RCC 7860 (cell line): ENCODE data around the gene NUP93.
"Not testable (repeated sequence)": the region's sequence is repeated elsewhere in the genome, so short reads cannot be mapped to it uniquely, and the experiment has no call there.

Experiments used
- DNase-seq: peaks from one replicate; pipeline ENCODE4 v3.0.0-alpha.2; 2015; ENCODE audit warnings: low spot score
- FAIRE-seq: peaks from 2 replicates; lab custom pipeline; 2012; peaks lifted over from hg19 to GRCh38; lab: Jason Lieb, UNC

Gene NUP93

DNA sequence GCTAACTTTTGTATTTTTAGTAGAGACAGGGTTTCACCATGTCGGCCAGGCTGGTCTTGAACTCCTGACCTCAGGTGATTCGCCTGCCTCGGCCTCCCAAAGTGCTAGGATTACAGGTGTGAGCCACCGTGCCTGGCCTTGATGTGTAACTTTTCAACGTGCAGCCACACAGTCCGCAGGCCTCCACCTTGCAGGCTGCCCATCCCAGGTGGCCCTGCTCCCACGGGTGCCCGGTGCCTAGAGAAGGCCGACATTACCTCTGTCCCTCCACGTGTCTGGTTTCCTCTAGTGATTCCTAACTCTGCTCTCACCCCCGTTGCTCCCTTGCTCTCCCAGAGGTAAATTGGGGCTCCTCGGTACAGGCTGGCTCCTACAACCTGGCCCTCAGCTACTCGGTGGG, 155.0 kb downstream of the NUP93 start:
- DNase-seq, FAIRE-seq: not testable (repeated sequence)

- no peak for DNase-seq
- FAIRE-seq = no peak
These were observed 155.7 kb downstream of the NUP93 start for GRCh38 chr16:56885446-56886162.

DNA sequence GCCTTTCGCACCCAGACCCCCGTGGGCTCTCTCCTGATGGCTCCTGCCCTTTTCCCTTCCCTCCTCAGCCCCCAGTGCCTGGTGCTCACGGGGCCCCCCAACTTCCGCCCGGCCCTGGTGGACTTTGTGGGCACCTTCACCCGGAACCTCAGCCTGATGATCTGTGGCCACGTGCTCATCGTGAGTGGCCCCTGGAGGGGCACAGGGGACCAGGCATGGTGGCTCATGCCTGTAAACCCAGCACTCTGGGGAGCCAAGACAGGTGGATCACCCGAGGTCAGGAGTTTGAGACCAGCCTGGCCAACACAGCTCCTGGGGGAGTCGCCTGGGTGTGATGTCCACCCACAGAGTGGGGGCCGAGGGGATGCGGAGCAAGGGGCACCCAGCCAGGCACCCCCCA, 156.4 kb downstream of the NUP93 start:
- no peak for DNase-seq
- no peak for FAIRE-seq

DNA sequence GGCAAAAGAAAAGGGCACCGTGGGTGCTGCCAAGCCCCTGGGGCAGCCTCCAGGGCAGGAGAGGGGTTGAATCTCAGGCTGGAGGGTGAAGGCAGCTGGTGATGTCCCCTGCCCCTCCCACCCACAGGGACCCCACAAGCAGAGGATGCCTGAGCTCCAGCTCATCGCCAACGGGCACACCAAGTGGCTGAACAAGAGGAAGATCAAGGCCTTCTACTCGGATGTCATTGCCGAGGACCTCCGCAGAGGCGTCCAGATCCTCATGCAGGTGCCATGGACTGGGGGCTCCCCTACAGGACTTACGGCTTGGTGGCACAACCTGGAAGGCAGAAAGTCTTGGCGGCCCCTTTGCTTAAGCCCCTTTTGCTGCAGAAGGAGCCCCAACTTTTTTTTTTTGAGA, 156.9 kb downstream of the NUP93 start:
- FAIRE-seq (no peak), DNase-seq (no peak)

- DNase-seq (no peak), FAIRE-seq (no peak)
These were observed 158.9 kb downstream of the NUP93 start for GRCh38 chr16:56888806-56889205.

- FAIRE-seq = no peak
- no peak for DNase-seq
These were observed 159.3 kb downstream of the NUP93 start for GRCh38 chr16:56889206-56889605.

- FAIRE-seq (no peak), DNase-seq (no peak)
These were observed 161.8 kb downstream of the NUP93 start for GRCh38 chr16:56891685-56892084.

- DNase-seq (no peak), FAIRE-seq (no peak)
These were observed 162.8 kb downstream of the NUP93 start for GRCh38 chr16:56892705-56893104.

DNA sequence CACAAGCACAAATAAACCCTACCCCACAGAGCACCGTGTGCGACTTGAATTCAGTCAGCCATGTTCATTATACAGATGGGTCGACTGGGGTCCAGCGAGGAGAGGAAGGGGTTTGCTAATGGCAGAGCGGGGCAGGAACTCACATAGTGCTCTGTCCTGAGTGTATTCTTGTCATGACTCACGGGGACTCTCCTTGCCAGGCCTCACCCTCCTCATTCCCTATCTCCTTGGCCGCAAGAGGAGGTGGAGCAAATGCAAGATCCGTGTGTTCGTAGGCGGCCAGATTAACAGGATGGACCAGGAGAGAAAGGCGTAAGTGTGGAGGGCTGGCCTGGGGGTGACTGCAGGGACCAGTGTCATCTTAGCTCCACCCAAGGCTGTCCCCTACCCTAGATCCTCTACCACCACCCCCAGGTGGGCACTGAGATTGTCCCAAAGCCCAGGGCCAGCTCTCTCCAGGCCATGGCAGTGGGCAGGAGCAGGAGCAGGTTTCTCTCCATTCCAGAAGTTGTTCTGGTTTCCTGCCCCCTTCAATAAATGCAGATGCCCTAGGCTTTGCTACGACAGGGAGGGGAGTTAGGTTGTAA, 164.5 kb downstream of the NUP93 start:
- no peak for DNase-seq

DNA sequence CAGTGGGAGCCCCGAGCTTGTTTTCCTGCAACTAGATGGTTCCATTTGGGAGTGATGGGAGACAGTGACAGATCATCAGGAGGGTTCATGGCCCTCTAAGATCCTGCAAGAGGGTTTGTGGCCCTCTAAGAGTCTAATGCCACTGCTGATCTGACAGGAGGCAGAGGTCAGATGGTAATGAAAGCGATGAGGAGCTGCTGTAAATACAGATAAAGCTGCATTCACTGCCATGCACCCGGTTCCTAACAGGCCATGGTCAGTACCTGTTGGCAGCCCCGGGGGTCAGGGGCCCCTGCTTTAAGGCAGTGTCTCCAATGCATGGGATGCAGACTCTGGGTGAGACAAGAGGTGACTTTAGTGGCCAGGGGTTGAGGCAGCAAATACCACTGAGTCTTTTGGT, 165.9 kb downstream of the NUP93 start:
- DNase-seq (no peak), FAIRE-seq (no peak)

More for the DNA sequence above, 164.5 kb downstream of the NUP93 start:
- FAIRE-seq = no peak

DNA sequence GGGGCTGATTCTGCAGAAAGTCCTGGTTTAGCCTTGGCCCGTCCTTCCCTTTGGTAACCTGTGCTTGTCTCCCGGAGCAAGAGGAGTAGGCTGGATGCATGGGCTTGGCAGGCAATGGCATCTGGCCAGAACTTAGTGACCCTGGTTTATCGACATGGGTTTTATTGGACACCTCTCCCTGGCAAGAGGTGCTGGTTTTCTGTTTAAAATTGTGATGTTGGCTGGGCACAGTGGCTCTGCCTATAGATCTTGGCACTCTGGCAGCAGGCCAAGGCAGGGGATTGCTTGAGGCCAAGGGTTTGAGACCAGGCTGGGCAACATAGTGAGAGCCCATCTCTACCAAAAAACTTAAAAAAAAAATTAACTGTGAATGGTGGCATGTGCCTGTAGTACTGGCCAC, 166.3 kb downstream of the NUP93 start:
- DNase-seq (no peak), FAIRE-seq (no peak)

GRCh38 chr16:56897026-56897799, 167.3 kb downstream of the NUP93 start:
- FAIRE-seq (no peak), DNase-seq (no peak)

- no peak for FAIRE-seq
These were observed 168.9 kb downstream of the NUP93 start for GRCh38 chr16:56898847-56899246.

More at GRCh38 chr16:56898847-56899246, 168.9 kb downstream of the NUP93 start:
- no peak for DNase-seq
